ENCODE data around the gene EEFSEC.

EEFSEC gene

DNA sequence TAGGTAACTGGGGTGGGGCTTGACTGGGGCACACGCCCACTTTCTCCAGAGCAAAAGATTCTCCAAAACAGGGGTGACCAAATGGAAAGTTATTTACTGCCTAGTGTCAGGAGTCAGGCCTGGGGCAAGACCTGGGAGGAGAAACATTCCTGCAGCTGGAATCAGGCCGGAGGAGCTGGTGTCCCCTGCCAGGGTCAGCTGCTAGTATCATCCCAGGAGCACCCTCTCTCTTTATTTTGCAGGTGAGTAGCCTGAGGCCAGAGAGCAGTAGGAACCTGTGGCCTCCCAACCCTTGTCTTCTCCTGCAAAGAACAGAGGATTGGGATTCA is 280.5 kb downstream of the EEFSEC start:
- DNase-seq = no peak

DNA sequence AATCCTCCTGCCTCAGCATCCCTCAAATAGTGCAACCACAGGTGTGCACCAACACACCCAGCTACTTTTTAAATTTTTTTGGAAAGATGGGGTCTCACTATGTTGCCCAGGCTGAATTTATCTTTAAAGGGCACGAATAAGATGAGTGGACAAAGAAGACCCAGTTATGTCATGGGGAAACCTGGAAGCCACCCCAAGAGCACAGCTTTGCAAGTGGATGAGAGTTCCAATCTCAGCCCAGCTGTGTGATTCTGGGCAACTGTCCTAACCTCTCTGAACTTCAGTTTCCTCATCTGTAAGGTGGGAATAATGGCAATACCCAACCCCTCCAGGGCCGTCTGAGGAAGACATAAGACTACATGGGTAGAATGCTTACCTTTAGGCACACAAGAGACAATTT is 281.2 kb downstream of the EEFSEC start:
- no peak for DNase-seq

DNA sequence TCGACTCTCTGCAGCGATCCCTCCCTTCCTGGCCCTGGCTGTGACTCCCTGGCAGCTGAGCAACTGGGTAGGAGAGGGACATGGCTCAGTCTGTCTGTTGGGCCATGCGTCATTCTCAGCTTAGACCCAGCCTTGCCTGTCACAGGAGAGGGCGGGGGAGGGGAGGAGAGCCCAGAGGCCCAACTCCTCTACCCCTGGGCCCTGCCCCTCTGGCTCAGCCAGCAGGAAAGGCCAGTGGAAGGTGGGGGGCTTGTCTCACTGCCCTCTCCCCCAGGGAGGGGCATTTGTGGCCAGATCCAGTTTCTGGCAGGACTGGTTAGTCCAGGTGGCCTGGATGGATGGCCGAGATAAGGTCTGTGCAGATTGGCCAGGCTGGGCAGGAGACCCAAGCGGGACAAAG is 281.8 kb downstream of the EEFSEC start:
- DNase-seq = no peak

DNA sequence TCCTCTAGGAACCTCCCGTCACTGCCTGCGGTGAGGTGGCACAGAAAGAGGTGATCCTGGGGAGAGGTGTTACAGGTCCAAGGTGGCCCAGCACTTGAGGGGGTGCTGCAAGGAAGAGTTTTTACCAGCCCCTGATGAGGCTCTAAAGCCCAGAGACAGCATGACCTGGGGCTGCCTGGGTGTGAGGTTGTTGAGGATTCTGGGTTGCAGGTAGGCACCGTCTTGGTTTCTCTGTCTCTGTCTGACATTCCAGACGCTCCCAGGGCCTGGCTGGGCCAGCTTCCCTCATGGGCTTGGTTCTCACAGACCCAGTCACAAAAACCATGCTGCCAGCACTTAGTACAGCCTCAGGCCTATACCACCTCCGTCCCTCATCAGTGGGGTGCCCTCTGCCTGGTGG is 282.3 kb downstream of the EEFSEC start:
- no peak for DNase-seq

DNA sequence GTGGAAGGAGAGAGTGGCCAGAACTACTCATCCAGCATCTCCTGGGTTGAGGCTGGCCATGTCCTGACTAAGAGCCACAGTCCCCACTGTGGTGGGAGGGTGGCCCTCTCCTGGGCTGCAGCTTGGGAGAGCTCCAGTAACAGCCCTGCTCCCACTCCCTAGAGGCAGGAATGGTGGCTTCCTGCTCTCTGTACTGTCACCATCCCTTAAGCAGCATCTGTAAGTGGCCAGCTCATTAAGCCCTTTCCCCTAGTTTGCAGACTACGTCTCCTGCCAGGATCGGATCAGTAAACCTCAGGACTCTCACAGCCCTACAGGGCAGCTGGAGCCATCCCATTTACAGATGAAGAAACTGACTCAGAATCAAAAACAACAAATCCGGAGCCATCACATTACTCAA is 282.9 kb downstream of the EEFSEC start:
- DNase-seq = no peak

DNA sequence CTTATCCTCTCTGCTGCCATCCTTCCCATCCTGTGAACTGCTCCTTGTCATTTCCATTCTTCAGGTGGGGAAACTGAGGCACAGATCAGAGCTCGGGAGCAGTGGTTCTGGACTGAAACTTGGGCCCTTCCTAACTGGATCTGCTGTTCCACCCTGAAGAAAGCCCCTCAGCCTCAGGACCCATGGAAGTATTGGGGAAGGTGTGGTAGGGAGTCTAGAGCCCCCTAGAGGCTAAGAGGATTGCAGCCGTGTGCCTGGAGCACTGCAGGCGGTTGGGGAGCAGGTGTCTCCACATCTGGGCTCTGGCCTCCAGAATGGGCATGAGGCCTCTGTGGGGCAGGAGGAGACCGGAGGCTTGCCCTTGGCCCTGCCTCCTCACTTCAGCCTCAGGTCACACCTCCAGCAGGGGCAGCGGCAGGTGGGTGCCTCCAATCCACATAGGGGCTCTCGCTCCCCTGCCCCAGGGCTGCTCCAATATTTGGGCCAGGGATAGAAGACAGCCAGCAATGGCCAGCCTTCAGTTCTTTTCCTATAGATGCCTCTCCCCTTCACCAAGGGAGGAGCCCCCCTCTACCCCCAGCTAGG is 285.3 kb downstream of the EEFSEC start:
- DNase-seq = peak; percentile 47

DNA sequence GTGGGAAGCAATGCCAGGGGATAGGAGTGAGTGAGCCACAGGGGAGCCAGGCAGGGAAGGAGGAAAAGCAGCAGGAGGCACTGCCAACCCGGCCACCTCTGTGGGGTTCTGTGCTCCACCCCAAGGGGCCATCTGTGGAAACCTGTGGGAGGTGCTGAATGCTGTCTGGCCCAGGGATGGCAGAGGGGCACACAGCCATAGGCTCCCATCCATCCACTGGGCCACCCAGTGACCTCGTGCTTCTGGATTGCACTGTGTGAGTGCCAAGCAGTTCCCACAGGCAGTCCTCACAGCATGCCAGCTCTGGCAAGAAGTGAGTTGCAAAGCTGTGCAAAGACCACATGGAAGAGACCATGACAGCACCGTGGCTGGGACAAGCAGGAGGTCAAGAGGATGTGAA is 285.9 kb downstream of the EEFSEC start:
- DNase-seq = no peak

DNA sequence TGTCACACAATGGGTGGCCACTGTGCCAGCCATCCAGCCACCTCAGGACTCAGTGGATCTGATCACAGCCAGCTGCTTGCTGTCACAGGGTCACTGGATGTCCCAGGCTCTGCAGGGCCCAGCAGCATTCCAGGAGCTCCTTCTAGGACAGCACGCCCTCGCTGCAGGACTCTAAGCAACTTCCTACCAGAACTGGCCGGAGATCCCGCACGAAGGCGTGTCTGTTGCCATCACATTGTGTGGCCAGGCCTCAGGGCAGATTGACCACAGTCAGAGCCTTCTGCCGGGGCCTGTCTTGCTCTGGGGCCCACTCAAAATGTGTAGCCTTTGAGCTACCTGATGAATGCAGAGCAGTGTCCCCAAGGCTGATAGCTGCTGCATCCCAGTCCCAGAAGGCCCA is 288.8 kb downstream of the EEFSEC start:
- no peak for DNase-seq

DNA sequence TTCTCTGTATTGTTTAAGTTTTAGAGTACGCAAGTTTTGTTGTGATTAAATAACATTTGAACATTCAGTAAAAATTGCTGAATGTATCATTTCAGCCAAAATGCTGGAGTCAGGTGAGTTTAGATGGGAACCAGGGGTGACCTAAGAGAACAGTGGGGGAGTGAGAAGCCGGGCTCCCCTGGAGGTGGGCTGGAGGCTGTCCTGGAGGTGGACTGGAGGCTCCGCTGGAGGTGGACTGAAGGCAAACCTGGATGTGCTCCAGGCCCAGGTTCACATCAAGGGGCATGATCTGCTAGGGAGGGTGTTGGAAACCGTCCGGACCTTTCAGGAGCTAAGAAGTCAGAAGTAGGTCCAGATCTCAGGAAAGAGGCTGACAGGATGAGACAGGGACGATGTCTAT is 289.7 kb downstream of the EEFSEC start:
- no peak for DNase-seq

DNA sequence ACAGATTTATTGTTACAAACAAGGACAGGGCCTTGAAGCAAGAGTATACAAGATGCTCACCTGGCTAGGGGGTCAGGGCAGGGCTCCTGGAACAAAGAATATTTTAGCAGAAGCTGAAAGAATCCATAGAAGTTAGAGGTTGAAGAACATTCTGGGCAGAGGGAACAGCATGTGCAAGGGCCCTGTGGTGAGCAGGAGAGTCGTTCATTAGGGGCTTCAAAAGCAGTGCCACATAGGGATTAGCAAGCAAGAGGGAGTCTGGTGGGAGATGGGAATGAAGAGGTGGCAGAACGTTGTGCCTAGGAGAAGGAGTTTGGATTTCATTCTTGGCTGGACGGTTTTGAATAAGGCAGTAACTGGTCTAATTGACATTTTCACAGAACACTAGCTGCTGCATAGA is 290.5 kb downstream of the EEFSEC start:
- DNase-seq = no peak

DNA sequence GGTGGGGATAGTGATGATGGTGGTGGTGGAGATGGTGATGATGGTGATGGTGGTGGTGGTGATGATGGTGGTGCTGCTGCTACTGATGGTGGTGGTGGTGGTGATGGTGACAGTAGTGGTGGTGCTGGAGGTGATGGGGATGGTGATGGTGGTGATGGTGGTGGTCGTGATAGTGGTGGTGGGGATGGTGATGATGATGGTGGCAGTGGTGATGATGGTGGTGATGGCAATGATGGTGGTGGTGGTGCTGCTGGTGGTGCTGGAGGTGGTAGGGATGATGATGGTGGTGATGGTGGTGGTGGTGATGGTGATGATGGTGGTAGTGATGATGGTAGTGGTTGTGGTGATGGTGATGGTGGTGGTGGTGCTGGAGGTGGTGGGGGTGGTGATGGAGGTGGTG is 292.1 kb downstream of the EEFSEC start:
- DNase-seq = no peak

DNA sequence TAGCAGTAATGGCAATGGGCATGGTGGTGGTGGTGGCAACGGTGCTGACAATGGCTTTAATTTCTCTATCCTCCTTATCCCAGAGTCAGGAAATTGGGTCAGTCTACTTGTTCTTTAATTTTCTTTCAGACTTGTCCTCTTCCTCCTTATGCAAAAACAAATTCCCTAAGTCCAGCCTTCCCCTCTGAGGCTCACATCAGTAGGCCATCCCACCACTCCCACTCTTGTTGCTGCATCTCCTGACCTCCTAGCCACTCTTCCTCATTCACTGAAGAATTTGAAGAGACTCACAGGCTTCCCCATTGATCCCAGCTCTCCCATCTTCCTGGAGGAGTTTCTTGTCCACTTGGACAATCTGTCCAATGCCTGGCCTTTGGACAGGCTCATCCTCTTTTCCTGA is 293.5 kb downstream of the EEFSEC start:
- DNase-seq = no peak

DNA sequence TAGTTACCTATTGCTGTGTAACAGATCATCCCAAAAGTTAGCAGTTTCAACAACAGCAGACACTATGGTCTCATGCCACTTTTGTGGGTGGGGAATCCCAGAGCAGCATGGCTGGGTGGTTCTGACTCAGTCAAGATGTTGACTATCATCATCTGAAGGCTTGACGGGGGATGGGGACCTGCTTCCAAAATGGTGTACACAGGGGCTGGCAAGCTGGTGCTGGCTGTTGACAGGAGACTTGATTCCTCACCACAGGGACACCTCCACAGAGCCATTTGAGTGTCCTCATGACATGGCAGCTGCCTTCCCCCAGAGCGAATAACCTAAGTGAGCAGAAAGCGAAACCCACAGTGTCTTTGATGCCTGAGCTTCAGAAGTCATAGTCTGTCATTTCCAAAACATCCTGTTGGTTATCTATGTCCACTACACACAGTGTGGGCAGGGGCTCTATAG is 294.3 kb downstream of the EEFSEC start:
- DNase-seq = no peak

DNA sequence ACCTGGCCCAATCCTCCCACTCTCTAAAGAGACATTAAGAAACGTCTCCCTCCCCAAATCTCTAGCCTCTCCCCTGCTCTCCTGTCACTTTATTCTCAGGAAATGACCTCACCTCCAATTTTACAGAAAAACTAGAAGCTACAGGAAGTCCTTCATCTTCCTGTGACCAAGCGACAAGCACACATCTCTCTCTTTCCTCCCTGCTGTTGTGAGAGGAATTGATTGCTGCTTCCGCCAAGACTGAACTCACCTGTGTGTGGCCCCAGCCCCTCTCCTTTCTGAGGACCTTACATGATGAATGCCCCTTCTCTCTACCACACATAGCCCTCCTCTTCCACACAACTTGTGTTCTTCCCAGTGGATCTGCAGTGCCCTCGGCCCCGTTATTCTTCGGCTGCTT is 295.2 kb downstream of the EEFSEC start:
- DNase-seq = no peak

DNA sequence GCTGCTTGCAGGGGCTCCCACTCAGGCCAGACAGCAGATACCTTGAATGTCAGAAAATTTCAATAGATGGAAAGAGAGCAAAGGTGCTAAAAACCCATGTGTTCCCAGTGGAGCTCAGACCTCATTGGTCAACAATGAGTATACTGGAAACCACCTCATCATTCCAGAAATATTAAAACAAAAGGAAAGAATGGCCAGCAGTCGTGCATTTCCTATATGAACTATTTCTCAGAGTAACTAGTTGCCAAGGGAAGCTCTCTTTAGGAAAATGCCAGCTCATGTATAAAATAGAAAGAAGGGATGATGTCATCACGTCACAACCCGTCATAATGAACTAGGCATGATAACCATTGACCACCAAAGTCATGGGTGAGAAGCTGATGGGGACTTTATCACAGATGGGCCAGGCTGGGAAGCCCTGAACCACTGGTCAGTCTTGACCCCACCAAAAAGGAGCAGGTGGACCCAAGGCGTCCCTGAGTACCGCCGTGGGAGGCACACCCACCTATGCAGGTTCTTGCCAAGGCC is 295.9 kb downstream of the EEFSEC start:
- DNase-seq = no peak

DNA sequence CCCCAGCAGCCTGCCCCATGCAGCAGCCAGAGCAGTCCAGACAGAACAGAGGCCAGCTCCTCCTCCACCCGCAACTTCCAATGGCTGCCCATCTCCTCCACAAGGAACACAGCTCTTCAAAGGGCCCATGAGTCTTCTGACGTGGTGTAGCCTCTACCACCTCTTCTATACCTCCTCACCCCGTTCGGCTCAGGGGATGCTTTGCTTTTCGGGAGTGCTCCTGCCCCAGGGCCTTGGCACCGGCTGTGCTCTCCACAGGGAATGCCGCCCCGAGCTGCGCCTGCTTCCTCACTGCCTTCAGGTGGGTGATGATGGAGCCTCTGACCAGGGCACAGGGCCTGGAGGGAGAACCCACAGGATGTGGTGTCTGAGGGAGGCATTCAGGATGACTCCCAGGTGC is 298.8 kb downstream of the EEFSEC start:
- DNase-seq = no peak

DNA sequence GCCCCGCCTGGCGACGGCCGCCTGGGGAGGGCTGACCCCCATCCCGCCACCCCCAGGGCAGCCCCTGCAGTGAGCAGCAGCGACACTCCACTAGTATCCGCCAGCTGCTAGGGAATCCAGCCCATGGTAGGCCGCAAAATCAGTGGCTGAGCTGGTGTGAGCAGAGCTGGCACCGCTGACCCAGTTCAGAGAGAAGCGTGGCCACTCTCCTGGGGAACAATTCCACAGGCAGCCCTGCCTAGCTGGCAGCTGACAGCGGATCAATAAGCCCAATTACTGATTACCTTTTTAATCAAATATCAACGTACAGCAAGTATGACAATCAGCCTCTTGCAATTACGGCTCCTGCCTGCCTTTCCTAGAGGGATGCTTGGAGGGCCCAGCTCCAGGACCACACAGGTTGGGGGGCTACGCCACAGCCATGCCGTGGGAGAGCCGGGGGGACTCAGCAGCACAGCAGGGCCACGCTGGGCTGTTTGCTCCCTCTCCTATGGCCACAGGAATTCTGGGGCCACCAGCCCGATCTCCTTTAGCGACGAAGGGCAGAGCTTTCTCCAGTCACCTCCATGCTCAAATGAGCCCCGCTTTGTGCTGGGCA is 299.5 kb downstream of the EEFSEC start:
- DNase-seq = no peak

DNA sequence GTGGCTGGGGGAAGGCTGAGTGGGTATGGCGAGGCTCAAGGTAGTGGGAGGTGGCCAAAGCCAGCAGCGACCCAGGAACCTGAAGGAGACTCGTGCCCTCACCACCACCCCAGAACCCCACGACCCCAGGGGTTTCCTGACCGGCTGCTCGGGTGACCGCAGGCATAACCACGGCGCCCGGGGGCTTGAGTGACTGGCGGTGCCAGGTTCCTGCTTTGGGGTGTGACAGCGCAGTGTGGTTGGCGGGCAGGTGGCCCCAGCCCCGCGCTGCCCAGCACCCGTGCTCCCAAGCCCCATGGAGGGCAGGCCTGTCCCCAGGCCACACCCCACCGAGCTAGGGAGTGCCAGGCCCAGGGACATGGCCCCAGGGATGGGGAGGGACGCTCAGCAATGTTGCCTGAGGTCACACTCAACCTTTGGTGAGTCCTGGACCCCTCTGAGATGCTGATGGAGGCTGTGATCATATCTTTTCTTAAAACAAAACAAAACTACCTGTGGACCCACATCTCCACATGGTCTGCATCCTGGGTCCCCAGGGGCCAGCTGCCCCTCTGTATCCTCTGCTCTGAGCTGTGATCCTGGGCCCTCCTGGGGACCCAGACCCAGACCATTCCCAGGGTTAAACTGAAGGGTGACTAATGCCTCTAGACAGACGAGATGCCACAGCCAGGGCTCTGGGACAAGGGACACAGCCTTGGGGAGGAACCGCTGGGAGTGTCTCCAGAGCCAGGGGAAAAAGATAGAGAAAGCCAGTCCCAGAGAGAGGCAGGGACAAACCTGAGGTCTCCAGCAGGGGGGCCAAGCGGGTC is 300.4 kb downstream of the EEFSEC start:
- DNase-seq = no peak

DNA sequence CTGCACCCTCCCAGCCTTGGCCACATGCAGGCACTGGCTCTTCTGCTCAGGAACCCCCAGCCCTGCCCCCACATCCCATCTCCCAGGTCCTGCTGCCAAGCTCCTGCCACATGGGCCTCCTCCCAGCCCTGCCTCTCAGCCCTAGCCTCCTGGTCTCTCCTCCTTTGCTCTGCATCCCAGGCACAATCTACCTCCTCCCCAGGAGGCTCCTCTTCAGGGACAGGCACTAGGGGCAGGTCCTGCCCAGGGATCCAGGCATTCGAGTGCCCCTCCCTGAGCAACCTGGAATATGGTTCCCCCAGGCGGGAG is 301.0 kb downstream of the EEFSEC start:
- no peak for DNase-seq

DNA sequence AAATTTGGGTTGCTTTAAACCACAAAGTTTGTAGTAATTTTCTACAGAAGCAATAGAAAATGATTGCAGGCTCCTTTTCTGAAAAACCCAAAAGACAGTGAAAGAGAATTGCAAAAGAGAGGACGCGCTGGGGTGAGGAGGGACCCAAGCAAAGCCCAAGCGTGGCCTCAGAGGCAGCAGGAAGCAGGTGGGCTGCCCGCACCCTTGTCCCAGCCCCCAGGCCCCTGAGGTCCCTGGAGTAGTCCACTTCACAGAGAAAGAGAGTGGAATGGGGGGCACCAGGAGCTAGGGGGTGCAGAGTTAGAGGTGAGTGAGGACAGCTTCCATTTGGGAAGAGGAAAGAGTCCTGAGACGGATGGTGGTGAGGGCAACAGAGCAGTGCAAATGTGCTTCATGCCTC is 301.8 kb downstream of the EEFSEC start:
- no peak for DNase-seq

DNA sequence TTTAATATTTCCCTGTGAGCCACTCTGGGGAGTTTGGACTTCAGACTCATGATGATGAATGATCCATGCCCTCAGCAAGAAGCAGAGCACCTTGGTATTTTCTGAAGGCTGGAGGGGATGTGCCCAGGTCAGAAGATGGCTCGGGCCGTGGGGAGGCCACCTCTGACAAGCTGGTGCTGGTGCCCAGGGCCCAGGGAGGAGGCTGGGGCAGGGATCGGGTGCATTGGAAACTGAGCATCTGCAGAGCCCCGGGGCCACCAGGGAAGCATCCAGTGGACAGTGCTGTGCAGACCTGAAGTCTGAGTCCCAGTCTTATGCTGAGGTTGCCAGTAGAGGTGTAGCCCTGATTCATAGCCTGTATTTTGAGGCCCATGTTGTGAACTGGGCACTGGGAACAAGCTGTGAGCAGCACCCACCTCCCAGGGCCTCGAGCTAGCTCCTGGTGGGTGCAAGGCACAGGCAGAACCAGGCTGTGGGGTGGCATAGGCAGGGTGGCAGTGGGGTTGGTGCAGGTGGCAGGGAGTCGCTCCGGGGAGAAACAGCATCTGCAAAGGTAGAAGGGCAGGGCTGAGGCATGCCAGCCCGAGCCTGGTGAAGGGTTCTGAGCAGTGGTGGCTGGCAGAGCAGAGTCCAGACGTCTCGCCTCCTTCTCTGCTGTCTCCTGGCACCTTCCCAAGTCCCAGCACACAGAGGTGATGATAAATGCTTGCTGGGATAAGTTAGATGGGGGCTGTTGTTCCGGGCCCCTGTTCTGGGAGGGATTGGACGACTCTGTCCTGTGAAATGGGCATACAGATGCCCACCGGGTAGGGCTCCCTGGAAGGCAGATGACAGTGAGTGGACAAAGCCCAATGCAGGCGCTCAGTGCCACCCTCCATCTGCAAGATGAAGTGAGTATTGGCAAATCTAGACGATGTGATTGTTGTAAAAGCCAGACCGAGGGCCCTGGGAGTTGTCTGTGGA is 302.8 kb downstream of the EEFSEC start:
- DNase-seq = peak; percentile 29

DNA sequence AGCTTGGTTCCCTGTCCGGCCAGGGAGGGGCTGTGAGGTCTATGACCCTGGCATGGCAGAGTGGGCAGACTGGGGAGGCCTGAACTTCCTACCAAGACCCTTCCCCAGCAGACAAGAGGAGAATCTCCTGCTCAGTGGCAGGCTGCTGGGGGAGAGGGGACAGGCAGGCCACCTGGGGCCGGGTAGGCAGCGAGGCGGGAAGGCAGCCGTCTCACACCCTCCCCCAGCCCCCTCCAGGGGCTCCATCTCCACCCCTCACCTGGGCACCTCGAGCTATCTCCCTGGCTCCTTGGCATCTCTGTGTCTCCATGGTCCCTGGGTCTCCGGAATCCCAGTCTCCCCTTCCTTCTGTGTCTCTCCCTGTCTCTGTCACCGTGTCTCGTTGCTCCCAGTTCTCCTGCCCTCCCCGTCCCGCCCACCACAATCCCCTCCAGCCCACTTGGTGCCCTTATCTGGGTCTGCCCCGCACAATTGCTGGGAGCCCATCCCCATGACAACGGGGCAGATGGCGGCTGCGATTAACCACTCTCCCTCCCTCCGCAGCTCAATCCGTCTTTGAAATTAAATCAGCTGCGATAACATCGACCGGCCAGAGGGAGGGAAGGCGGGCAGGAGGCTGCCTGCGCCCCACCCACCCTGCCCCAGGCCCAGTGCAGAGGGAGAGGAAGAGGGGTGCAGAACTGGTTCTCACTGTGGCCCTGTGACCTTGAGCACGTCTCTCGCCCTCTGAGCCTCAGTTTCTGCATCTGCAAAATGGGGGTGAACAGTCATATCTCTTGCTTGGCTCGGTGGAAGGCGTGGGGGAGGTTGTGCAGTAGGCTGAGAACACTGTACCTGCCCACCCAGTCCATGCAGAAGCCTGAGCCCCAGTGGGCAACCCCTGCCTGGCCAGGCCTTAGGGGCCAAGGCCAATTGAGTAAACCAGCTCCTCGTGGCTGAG is 303.8 kb downstream of the EEFSEC start:
- no peak for DNase-seq

Data from RPMI8226 (cell line).